Measurements from ENCODE around the gene IP6K1.
"Not testable (repeated sequence)": the region's sequence is repeated elsewhere in the genome, so short reads cannot be mapped to it uniquely, and the experiment has no call there.

Gene IP6K1

DNA sequence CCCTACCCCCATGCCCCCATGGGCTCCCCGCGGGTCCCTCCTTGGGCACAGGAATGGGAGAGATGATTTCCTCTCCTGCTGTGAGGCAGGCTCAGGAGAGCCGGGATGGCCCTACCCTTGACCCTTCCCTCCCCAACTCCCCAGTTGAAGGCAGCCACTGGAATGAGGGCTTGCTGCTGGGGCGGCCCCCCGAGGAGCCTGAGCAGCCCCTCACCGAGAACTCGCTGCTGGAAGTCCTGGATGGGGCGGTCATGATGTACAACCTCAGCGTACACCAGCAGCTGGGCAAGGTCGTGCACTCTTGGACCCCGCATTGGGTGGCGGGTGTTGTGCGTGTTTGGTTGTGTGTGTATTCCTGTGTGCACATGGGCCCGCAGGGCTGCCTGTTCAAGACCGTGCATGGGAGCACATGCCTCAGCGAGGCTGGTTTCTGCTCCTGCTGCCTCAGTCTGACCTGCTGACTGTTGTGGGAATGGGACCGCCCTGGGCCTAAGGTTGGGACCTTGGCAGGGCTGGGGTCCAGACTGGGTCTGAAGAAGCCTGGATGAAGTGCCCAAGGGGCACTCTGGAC is 80.9 kb downstream of the IP6K1 start:
- no peak for DNase-seq

DNA sequence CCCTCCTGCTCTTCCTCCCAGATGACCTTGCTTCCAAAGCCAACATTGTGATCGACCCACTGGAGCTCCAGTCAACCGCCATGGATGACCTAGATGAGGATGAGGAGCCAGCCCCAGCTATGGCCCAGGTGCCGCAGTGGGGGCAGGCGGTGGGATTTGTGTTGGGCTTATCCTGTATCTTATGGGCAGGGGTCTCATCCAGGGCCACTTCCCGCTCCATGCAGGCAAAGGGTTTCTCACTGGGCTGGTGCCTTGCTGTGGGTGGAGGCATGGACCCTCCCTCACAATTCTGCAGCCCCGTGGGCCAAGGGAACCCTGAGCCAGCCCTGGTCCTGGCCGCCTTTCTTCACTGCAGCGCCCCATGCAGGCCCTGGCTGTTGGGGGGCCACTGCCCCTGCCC is 81.7 kb downstream of the IP6K1 start:
- DNase-seq, result no peak

- DNase-seq, result no peak
Observed at GRCh38 chr3:49703956-49704355, 82.4 kb downstream of the IP6K1 start.

DNA sequence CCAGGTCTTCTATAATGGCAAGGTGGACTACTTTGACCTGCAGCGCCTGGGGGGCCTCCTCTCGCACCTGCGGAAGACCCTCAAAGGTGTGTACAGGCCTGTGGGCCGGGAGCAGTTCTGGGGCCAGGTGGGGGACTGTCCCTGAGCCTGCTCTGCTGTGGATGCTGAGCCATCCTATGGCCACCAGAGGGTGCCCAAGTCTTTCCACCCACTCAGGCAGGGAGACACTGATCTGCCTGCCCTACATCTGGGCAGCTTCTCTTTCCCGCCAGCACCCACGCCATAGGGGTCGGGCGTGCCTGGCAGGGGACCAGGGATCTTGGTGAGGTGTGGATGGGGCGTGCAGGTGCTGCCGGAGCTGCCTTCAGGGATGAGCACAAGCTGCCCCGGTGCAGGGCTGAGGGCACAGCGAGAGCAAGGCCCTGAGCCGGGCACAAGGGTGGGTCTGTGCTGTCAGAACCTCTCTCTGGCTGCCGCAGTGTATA is 82.9 kb downstream of the IP6K1 start:
- DNase-seq, result peak; percentile 12 to 63 (median 16)

GRCh38 chr3:49702672-49703071 is 83.7 kb downstream of the IP6K1 start:
- no peak for DNase-seq

DNA sequence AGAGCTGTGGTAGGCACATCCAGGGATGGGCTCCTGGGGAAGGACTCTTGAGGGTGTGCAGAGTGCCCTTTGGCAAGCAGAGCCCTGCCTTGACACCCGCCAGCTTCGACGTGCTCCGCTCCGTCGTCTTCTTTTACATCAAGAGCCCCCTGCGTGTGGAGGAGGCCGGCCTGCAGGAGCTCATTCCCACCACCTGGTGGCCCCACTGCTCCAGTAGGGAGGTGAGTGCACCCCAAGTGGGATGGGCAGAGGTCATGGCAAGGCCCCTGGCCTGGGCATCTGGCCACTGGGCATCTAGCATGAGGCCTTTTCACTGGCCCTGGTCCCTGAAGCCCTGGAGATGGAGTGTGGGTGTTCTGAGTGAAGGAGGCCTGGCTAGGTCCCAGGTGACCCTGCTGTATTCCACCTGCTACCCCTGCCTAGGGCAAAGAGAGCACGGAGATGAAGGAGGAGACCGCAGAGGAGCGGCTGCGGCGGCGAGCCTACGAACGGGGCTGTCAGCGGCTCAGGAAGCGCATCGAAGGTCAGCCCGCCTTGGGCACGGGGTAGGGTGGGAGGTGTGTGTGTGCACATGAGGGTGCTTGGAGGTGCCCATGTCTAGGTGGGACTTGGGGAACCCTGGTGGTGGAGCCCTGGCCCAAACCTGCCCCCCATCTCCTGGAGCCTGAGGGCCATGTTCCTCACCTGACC is 84.8 kb downstream of the IP6K1 start:
- no peak for DNase-seq

GRCh38 chr3:49700453-49701128 is 85.8 kb downstream of the IP6K1 start:
- no peak for DNase-seq

DNA sequence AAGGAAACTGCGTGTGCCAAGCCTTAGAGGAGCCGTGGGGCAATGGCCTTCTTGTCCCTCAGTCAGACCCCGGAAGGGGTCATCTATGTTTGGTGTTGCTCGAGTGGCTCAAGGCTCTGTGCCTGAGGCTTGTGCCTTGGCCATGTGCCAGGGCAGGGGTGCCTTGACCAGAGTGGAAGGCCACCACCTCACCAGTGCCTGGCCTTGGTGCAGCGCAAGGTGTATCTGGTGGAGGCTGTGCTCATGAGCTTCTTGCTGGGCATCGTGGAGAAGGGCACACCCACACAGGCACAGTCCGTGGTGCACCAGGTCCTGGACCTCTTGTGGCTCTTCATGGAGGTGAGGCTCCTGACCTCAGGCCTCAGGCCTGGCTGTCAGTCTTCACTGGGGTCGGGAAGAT is 86.3 kb downstream of the IP6K1 start:
- DNase-seq, result no peak

GRCh38 chr3:49699281-49699979 is 86.9 kb downstream of the IP6K1 start:
- DNase-seq, result no peak

GRCh38 chr3:49695350-49696015 is 90.9 kb downstream of the IP6K1 start:
- DNase-seq, result not testable (repeated sequence)

- not testable (repeated sequence) for DNase-seq
Observed at GRCh38 chr3:49694409-49695070, 91.8 kb downstream of the IP6K1 start.

- DNase-seq, result not testable (repeated sequence)
Observed at GRCh38 chr3:49691481-49691880, 94.9 kb downstream of the IP6K1 start.

DNA sequence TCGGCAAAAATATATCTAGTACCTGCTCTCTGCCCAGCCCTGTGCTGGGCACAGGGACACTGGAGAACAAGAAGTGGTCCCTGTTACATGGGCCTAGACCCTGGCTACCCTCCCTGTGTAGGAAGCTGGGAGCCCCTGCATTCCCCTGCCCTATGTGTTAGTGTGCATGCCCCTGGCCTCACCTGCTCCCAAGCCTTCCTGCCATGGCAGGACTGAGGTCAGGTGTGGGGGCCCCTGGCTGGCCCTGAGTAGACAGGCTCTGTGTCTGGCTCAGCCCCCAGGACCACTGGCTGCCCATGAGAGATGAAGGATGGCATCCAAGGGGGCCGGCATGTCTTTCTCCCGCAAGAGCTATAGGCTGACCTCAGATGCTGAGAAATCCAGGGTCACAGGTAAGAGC is 95.5 kb downstream of the IP6K1 start:
- DNase-seq, result not testable (repeated sequence)

DNA sequence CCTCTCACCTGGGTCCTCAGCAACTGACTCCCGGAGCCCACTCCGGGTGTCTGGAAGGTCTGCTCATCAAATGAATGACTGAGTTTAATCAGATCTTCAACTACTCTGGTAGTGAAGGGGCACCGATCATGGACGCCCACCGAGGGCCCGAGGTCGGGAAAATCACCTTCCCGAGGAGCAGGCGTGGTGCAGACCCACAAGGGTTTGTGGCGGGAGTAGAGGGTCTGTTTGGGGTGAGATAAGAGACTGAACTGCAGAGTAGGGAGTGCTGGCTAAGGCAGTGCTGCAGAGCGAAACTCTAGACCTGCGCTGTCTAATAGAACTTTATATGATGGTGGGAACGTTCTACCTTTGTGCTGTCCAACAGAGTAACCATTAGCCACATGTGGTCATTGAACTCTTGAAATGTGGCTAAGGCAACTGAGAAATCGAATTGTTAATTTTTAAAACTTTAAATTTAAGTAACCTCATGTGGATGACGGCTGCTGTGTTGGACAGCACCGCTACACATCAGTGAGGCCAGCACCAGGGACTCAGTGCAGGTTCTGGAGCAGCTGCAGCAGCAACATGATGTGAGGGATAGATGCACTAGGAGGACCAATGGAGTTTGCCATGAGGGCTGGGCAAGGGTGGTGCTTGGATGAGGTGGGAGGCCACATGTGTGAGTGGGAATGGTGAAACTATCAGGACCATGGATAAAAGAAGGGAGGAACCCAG is 96.3 kb downstream of the IP6K1 start:
- not testable (repeated sequence) for DNase-seq

- no peak for DNase-seq
Observed at GRCh38 chr3:49689046-49689907, 97.1 kb downstream of the IP6K1 start, which contains the start of the genes MST1 and RNF123. MST1 (minus strand) TSS chr3:49689474; CDS start chr3:49688691, 783 bp downstream. RNF123 (plus strand) TSS chr3:49689557; CDS start chr3:49691166, 1,609 bp downstream.

GRCh38 chr3:49688338-49689045 is 97.8 kb downstream of the IP6K1 start:
- DNase-seq, result not testable (repeated sequence)

DNA sequence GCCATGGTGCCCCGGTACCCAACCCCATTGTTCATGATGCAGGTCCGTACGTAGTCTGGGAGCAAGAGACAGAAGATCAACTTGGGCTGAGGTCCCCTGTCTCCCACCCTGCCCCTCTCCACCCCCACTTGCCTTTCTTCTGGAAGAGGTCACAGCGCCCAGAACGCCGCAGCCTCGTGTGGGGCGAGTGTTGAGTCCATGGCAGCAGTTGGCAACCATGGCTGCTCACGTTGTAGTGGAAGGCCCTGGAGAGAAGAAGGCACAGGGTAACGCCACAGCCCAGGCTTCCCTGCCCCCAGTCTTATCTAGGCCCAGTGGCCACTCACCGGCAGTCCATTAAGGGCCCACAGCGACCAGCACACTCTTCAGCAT is 98.9 kb downstream of the IP6K1 start:
- not testable (repeated sequence) for DNase-seq

DNA sequence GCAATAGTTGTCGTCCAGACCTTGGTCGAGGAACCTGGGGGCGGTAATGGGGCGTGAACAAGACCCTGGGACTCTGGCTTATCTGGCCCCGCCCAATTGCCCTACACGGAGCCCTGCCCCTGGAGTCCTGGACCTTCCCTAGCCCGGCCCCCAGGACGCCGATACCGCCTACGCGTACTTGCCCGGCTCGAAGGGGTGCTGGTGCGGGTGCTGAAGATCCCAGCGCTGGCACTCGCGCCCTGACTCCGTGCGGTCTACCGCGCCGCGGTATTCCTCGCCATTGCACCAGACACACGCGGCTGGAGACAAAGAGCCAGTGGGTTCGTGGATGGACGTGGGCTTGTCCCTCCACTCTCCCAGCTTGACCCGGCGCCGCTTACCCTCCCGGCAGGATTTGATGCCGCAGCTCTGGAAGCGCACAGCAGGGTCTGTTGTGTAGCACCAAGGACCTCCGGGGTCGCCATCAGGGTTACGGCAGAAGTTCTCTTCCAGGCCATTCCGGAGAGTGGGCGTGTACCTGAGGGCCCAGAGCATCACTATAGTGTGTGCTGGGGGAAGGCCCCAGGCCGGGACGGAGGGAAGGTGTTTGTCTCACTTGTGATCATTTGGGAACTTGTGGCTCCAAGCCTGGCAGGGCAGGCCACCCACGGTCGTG is 99.4 kb downstream of the IP6K1 start:
- not testable (repeated sequence) for DNase-seq

- DNase-seq, result not testable (repeated sequence)
Observed at GRCh38 chr3:49686346-49686745, 100.0 kb downstream of the IP6K1 start.

All from NCI-H1417 (cell line).